ENCODE measurements around the gene TFCP2L1.
"Not testable (repeated sequence)": the region's sequence is repeated elsewhere in the genome, so short reads cannot be mapped to it uniquely, and the experiment has no call there.

The TFCP2L1 gene, protein sequence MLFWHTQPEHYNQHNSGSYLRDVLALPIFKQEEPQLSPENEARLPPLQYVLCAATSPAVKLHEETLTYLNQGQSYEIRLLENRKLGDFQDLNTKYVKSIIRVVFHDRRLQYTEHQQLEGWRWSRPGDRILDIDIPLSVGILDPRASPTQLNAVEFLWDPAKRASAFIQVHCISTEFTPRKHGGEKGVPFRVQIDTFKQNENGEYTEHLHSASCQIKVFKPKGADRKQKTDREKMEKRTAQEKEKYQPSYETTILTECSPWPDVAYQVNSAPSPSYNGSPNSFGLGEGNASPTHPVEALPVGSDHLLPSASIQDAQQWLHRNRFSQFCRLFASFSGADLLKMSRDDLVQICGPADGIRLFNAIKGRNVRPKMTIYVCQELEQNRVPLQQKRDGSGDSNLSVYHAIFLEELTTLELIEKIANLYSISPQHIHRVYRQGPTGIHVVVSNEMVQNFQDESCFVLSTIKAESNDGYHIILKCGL

GRCh38 chr2:121284463-121285449, at the start of gene TFCP2L1:
Gene TFCP2L1, minus strand, starts transcription at chr2:121285202. Its CDS starts 93 bp downstream, at chr2:121285109.
- peak within 1 kb of the TSS; percentile 60 for H3K4me3 ChIP-seq (ENCODE audit: low read depth, low read length)
- H3K9me3 ChIP-seq (ENCODE audit: control insufficient read depth, insufficient read depth, low read length), result no peaks in the 10 kb centered on the region
- H3K9ac ChIP-seq (ENCODE audit: low read depth, low read length), result no peak within 1 kb of the TSS
- peaks cover 29% of the 10 kb centered on the region for H3K27me3 ChIP-seq (ENCODE audit: control insufficient read depth, insufficient read depth, low read length)
- peaks cover 5% of the 10 kb centered on the region for H3K4me1 ChIP-seq (ENCODE audit: control insufficient read depth, insufficient read depth, low read length)
- no peaks in the 10 kb centered on the region for H3K36me3 ChIP-seq (ENCODE audit: control insufficient read depth, insufficient read depth, low read length)

GRCh38 chr2:121333834-121334558, 49.0 kb upstream of the TFCP2L1 start:
- H3K4me1 ChIP-seq (ENCODE audit: control insufficient read depth, insufficient read depth, low read length), result peaks cover 4% of the 10 kb centered on the region
- no peaks in the 10 kb centered on the region for H3K9me3 ChIP-seq (ENCODE audit: control insufficient read depth, insufficient read depth, low read length)
- H3K9ac ChIP-seq (ENCODE audit: low read depth, low read length), result no peak overlapping the region
- no peaks in the 10 kb centered on the region for H3K27me3 ChIP-seq (ENCODE audit: control insufficient read depth, insufficient read depth, low read length)
- no peak overlapping the region for H3K4me3 ChIP-seq (ENCODE audit: low read depth, low read length)
- H3K36me3 ChIP-seq (ENCODE audit: control insufficient read depth, insufficient read depth, low read length), result no peaks in the 10 kb centered on the region

DNA sequence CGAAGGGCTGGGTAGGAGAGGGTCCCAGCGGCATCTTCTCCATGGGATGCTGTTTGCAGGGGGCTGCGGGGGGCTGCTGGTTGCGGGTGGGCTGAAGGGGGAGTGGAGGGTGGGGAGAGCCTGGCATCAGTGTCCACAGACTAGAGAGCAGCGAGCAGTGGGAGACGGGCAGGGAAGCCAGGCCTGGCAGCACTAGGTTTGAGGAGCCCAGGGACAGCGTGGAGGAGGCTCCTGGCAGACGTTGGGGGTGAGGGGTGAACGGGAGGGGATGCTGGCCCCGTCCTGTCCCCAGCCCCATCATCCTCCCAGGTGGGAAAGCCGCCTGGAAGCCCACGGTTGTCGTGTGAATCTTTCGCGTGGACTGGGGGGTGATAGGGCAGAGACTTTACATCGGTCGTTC, 48.2 kb upstream of the TFCP2L1 start:
- Histone ChIP-seq H3K9me3 (ENCODE audit: control insufficient read depth, insufficient read depth, low read length) (no peaks in the 10 kb centered on the region), H3K36me3 (ENCODE audit: control insufficient read depth, insufficient read depth, low read length) (no peaks in the 10 kb centered on the region), H3K9ac (ENCODE audit: low read depth, low read length) (no peak overlapping the region), H3K4me3 (ENCODE audit: low read depth, low read length) (no peak overlapping the region), H3K4me1 (ENCODE audit: control insufficient read depth, insufficient read depth, low read length) (peaks cover 2% of the 10 kb centered on the region), H3K27me3 (ENCODE audit: control insufficient read depth, insufficient read depth, low read length) (no peaks in the 10 kb centered on the region)

DNA sequence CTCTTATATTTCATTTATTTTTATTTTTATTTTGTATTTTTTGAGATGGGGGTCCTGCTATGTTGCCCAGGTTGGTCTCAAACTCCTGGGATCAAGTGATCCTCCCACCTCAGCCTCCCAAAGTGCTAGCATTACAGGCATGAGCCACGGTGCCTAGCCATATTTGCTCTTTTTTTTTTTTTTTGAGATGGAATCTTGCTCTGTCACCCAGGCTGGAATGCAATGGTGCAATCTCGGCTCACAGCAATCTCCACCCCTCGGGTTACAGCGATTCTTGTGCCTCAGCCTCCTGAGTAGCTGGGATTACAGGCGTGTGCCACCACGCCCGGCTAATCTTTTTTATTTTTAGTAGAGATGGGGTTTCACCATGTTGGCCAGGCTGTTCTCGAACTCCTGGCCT, 46.3 kb upstream of the TFCP2L1 start:
- H3K36me3 ChIP-seq (ENCODE audit: control insufficient read depth, insufficient read depth, low read length); H3K9me3 ChIP-seq (ENCODE audit: control insufficient read depth, insufficient read depth, low read length); H3K4me1 ChIP-seq (ENCODE audit: control insufficient read depth, insufficient read depth, low read length); H3K27me3 ChIP-seq (ENCODE audit: control insufficient read depth, insufficient read depth, low read length); H3K4me3 ChIP-seq (ENCODE audit: low read depth, low read length); H3K9ac ChIP-seq (ENCODE audit: low read depth, low read length): not testable (repeated sequence)

GRCh38 chr2:121330921-121331320, 45.9 kb upstream of the TFCP2L1 start:
- H3K9ac ChIP-seq (ENCODE audit: low read depth, low read length), result no peak overlapping the region

GRCh38 chr2:121329786-121330185, 44.8 kb upstream of the TFCP2L1 start:
- Histone ChIP-seq H3K4me1 (ENCODE audit: control insufficient read depth, insufficient read depth, low read length) (no peaks in the 10 kb centered on the region), H3K27me3 (ENCODE audit: control insufficient read depth, insufficient read depth, low read length) (no peaks in the 10 kb centered on the region), H3K9ac (ENCODE audit: low read depth, low read length) (no peak overlapping the region), H3K9me3 (ENCODE audit: control insufficient read depth, insufficient read depth, low read length) (no peaks in the 10 kb centered on the region), H3K4me3 (ENCODE audit: low read depth, low read length) (no peak overlapping the region), H3K36me3 (ENCODE audit: control insufficient read depth, insufficient read depth, low read length) (no peaks in the 10 kb centered on the region)

More at GRCh38 chr2:121330921-121331320, 45.9 kb upstream of the TFCP2L1 start:
- Histone ChIP-seq H3K36me3 (ENCODE audit: control insufficient read depth, insufficient read depth, low read length) (no peaks in the 10 kb centered on the region), H3K27me3 (ENCODE audit: control insufficient read depth, insufficient read depth, low read length) (no peaks in the 10 kb centered on the region), H3K4me3 (ENCODE audit: low read depth, low read length) (no peak overlapping the region), H3K9me3 (ENCODE audit: control insufficient read depth, insufficient read depth, low read length) (no peaks in the 10 kb centered on the region), H3K4me1 (ENCODE audit: control insufficient read depth, insufficient read depth, low read length) (peaks cover 2% of the 10 kb centered on the region)

- H3K9ac ChIP-seq (ENCODE audit: low read depth, low read length), result no peak overlapping the region
- H3K4me3 ChIP-seq (ENCODE audit: low read depth, low read length), result no peak overlapping the region
- H3K4me1 ChIP-seq (ENCODE audit: control insufficient read depth, insufficient read depth, low read length), result no peaks in the 10 kb centered on the region
Measured at GRCh38 chr2:121326628-121327027, 41.6 kb upstream of the TFCP2L1 start.

GRCh38 chr2:121324601-121325000, 39.6 kb upstream of the TFCP2L1 start:
- Histone ChIP-seq H3K4me3 (ENCODE audit: low read depth, low read length) (no peak overlapping the region), H3K36me3 (ENCODE audit: control insufficient read depth, insufficient read depth, low read length) (no peaks in the 10 kb centered on the region), H3K4me1 (ENCODE audit: control insufficient read depth, insufficient read depth, low read length) (no peaks in the 10 kb centered on the region), H3K9me3 (ENCODE audit: control insufficient read depth, insufficient read depth, low read length) (no peaks in the 10 kb centered on the region), H3K9ac (ENCODE audit: low read depth, low read length) (no peak overlapping the region), H3K27me3 (ENCODE audit: control insufficient read depth, insufficient read depth, low read length) (no peaks in the 10 kb centered on the region)

More at GRCh38 chr2:121326628-121327027, 41.6 kb upstream of the TFCP2L1 start:
- Histone ChIP-seq H3K9me3 (ENCODE audit: control insufficient read depth, insufficient read depth, low read length) (no peaks in the 10 kb centered on the region), H3K27me3 (ENCODE audit: control insufficient read depth, insufficient read depth, low read length) (no peaks in the 10 kb centered on the region), H3K36me3 (ENCODE audit: control insufficient read depth, insufficient read depth, low read length) (no peaks in the 10 kb centered on the region)

GRCh38 chr2:121321476-121321875, 36.5 kb upstream of the TFCP2L1 start:
- no peak overlapping the region for H3K9ac ChIP-seq (ENCODE audit: low read depth, low read length)
- no peaks in the 10 kb centered on the region for H3K9me3 ChIP-seq (ENCODE audit: control insufficient read depth, insufficient read depth, low read length)
- H3K36me3 ChIP-seq (ENCODE audit: control insufficient read depth, insufficient read depth, low read length), result no peaks in the 10 kb centered on the region
- H3K4me1 ChIP-seq (ENCODE audit: control insufficient read depth, insufficient read depth, low read length), result no peaks in the 10 kb centered on the region
- no peaks in the 10 kb centered on the region for H3K27me3 ChIP-seq (ENCODE audit: control insufficient read depth, insufficient read depth, low read length)
- no peak overlapping the region for H3K4me3 ChIP-seq (ENCODE audit: low read depth, low read length)

GRCh38 chr2:121319941-121320340, 34.9 kb upstream of the TFCP2L1 start:
- no peak overlapping the region for H3K9ac ChIP-seq (ENCODE audit: low read depth, low read length)
- H3K9me3 ChIP-seq (ENCODE audit: control insufficient read depth, insufficient read depth, low read length), result no peaks in the 10 kb centered on the region
- no peaks in the 10 kb centered on the region for H3K27me3 ChIP-seq (ENCODE audit: control insufficient read depth, insufficient read depth, low read length)
- H3K4me3 ChIP-seq (ENCODE audit: low read depth, low read length), result no peak overlapping the region
- no peaks in the 10 kb centered on the region for H3K4me1 ChIP-seq (ENCODE audit: control insufficient read depth, insufficient read depth, low read length)
- no peaks in the 10 kb centered on the region for H3K36me3 ChIP-seq (ENCODE audit: control insufficient read depth, insufficient read depth, low read length)

DNA sequence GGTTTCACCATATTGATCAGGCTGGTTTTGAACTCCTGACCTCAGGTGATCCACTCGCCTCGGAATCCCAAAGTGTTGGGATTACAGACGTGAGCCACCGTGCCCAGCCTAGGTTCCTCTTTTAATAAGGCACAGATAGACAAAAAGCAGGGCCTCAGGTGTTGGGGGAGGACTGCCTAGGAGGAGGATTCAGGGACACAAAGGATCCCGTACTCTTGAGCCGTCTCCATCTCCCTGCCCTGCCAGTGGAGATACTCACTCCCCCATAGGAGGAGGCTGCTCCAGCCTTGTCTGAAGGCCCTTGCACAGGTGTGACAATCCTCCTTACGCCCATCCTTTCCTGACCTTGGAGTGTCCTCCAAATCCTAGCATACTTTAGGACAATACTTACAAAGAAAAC, 32.0 kb upstream of the TFCP2L1 start:
- H3K27me3 ChIP-seq (ENCODE audit: control insufficient read depth, insufficient read depth, low read length), result no peaks in the 10 kb centered on the region
- H3K9me3 ChIP-seq (ENCODE audit: control insufficient read depth, insufficient read depth, low read length), result no peaks in the 10 kb centered on the region
- H3K4me1 ChIP-seq (ENCODE audit: control insufficient read depth, insufficient read depth, low read length), result no peaks in the 10 kb centered on the region
- no peaks in the 10 kb centered on the region for H3K36me3 ChIP-seq (ENCODE audit: control insufficient read depth, insufficient read depth, low read length)
- H3K4me3 ChIP-seq (ENCODE audit: low read depth, low read length), result no peak overlapping the region
- no peak overlapping the region for H3K9ac ChIP-seq (ENCODE audit: low read depth, low read length)

Measured in iPS-15b (cell line).